COR-L47 (cell line): ENCODE results near the gene SLC22A1.
"Not testable (repeated sequence)": the region's sequence is repeated elsewhere in the genome, so short reads cannot be mapped to it uniquely, and the experiment has no call there.

Experiments
- DNase-seq: peaks from one replicate; lab custom pipeline; 2025; lab: John Stamatoyannopoulos, UW

SLC22A1 gene

GRCh38 chr6:160093946-160094345 is 27.7 kb upstream of the SLC22A1 start:
- no peak for DNase-seq

- no peak for DNase-seq
These were observed 26.3 kb upstream of the SLC22A1 start for GRCh38 chr6:160095146-160095845.

GRCh38 chr6:160101277-160102205 is 20.1 kb upstream of the SLC22A1 start:
- DNase-seq, result no peak

GRCh38 chr6:160102399-160102798 is 19.2 kb upstream of the SLC22A1 start:
- no peak for DNase-seq

GRCh38 chr6:160102956-160103824 is 18.4 kb upstream of the SLC22A1 start:
- no peak for DNase-seq

- no peak for DNase-seq
These were observed 17.9 kb upstream of the SLC22A1 start for GRCh38 chr6:160103825-160104100.

GRCh38 chr6:160104821-160105517 is 16.6 kb upstream of the SLC22A1 start:
- DNase-seq, result no peak

GRCh38 chr6:160106010-160106409 is 15.6 kb upstream of the SLC22A1 start:
- DNase-seq, result no peak

- DNase-seq, result no peak
These were observed 14.9 kb upstream of the SLC22A1 start for GRCh38 chr6:160106701-160107100.

- no peak for DNase-seq
These were observed 13.5 kb upstream of the SLC22A1 start for GRCh38 chr6:160108077-160108476.

- no peak for DNase-seq
These were observed 11.0 kb upstream of the SLC22A1 start for GRCh38 chr6:160110586-160111123.

- no peak for DNase-seq
These were observed 9.8 kb upstream of the SLC22A1 start for GRCh38 chr6:160111806-160112205.

- DNase-seq, result no peak
These were observed 8.9 kb upstream of the SLC22A1 start for GRCh38 chr6:160112628-160113299.

GRCh38 chr6:160114536-160114935 is 7.1 kb upstream of the SLC22A1 start:
- not testable (repeated sequence) for DNase-seq

- no peak for DNase-seq
These were observed 6.2 kb upstream of the SLC22A1 start for GRCh38 chr6:160115421-160115820.

- no peak for DNase-seq
These were observed 5.2 kb upstream of the SLC22A1 start for GRCh38 chr6:160116411-160116810.

- DNase-seq, result no peak
These were observed 4.5 kb upstream of the SLC22A1 start for GRCh38 chr6:160117137-160117536.

- DNase-seq, result no peak
These were observed 2.9 kb upstream of the SLC22A1 start for GRCh38 chr6:160118620-160119229.

GRCh38 chr6:160120087-160120486 is 1.5 kb upstream of the SLC22A1 start:
- DNase-seq, result no peak

- no peak for DNase-seq
These were observed 366 bp downstream of the SLC22A1 start for GRCh38 chr6:160121981-160122380.

- DNase-seq, result no peak
These were observed 1.1 kb downstream of the SLC22A1 start for GRCh38 chr6:160122744-160123143.
